Effector memory CD8-positive, alpha-beta T cell (primary cell): Measurements from ENCODE around the gene GTF2H4.
"Not testable (repeated sequence)": the region's sequence is repeated elsewhere in the genome, so short reads cannot be mapped to it uniquely, and the experiment has no call there.

Source experiments
- ATAC-seq: fragments of 150-1000 bp; cut with Tn5 transposase; replicated peaks from 2 replicates; pipeline ENCODE4 v1.10.0; 2021; ENCODE audit warnings: mild to moderate bottlenecking, moderate library complexity
- DNase-seq, 3 experiments: peaks; one replicate each; pipeline ENCODE4 v3.0.0; 2021
- H3K27ac Mint-ChIP-seq, 2 donors: one replicate each; pipeline ENCODE4 v1.8.0; 2022; ENCODE audit warnings: mild to moderate bottlenecking in 2 of 2, mixed read lengths in 2 of 2, moderate library complexity in 2 of 2
- H3K27me3 Mint-ChIP-seq, 2 donors: one replicate each; pipeline ENCODE4 v1.8.0; 2022; ENCODE audit warnings: mixed read lengths in 2 of 2
- H3K36me3 Mint-ChIP-seq: one replicate; pipeline ENCODE4 v1.8.0; 2022; ENCODE audit warnings: mild to moderate bottlenecking, moderate library complexity, mixed read lengths; ENCODE audit not compliant: insufficient read depth
- H3K4me1 Mint-ChIP-seq, 2 donors: one replicate each; pipeline ENCODE4 v1.8.0; 2022; ENCODE audit warnings: low read depth in 2 of 2, mixed read lengths in 2 of 2
- H3K4me3 Mint-ChIP-seq, 2 donors: one replicate each; pipeline ENCODE4 v1.8.0; 2022; ENCODE audit warnings: mild to moderate bottlenecking in 2 of 2, mixed read lengths in 2 of 2, moderate library complexity in 2 of 2
- H3K9me3 Mint-ChIP-seq, 2 donors: one replicate each; pipeline ENCODE4 v1.8.0; 2022; ENCODE audit warnings: mixed read lengths in 2 of 2

The GTF2H4 gene

GRCh38 chr6:30910473-30910872 is 2.5 kb downstream of the GTF2H4 start:
- not testable (repeated sequence) for H3K4me3 Mint-ChIP-seq

GRCh38 chr6:30912746-30913520 is 4.9 kb downstream of the GTF2H4 start:
- peaks cover 34% of the 10 kb centered on the region in 2 donors for H3K4me1 Mint-ChIP-seq
- ATAC-seq = no peak
- H3K27ac Mint-ChIP-seq = no peak overlapping the region
- no peaks in the 10 kb centered on the region for H3K9me3 Mint-ChIP-seq
- H3K36me3 Mint-ChIP-seq = peaks cover 12% of the 10 kb centered on the region
- no peaks in the 10 kb centered on the region for H3K27me3 Mint-ChIP-seq
- no peak for DNase-seq
- H3K4me3 Mint-ChIP-seq = peak overlapping the region; percentile 77 to 84

More at GRCh38 chr6:30910473-30910872, 2.5 kb downstream of the GTF2H4 start:
- not testable (repeated sequence) for H3K36me3 Mint-ChIP-seq, H3K9me3 Mint-ChIP-seq, H3K27ac Mint-ChIP-seq, DNase-seq, H3K27me3 Mint-ChIP-seq, ATAC-seq
- peaks cover 34 to 37% of the 10 kb centered on the region in 2 donors for H3K4me1 Mint-ChIP-seq

GRCh38 chr6:30913721-30914075 is 5.7 kb downstream of the GTF2H4 start:
- H3K9me3 Mint-ChIP-seq = no peaks in the 10 kb centered on the region
- H3K27ac Mint-ChIP-seq = peak overlapping the region; percentile 70 to 83
- H3K27me3 Mint-ChIP-seq = no peaks in the 10 kb centered on the region
- ATAC-seq (no peak), DNase-seq (peak in 1 of 3 experiments; percentile 8)
- peaks cover 26% of the 10 kb centered on the region in 2 donors for H3K4me1 Mint-ChIP-seq
- peak overlapping the region; percentile 77 to 84 for H3K4me3 Mint-ChIP-seq
- H3K36me3 Mint-ChIP-seq = peaks cover 16% of the 10 kb centered on the region

GRCh38 chr6:30914076-30914853 is 6.3 kb downstream of the GTF2H4 start, which contains the start of gene VARS2:
Gene VARS2, plus strand, starts transcription at chr6:30914238. Its CDS starts 599 bp downstream, at chr6:30914837.
- Mint-ChIP-seq H3K4me3 (peak within 1 kb of the TSS; percentile 77 to 84), H3K9me3 (no peaks in the 10 kb centered on the region), H3K4me1 (peaks cover 20 to 22% of the 10 kb centered on the region in 2 donors), H3K27ac (peak within 1 kb of the TSS; percentile 70 to 83), H3K27me3 (no peaks in the 10 kb centered on the region), H3K36me3 (peaks cover 16% of the 10 kb centered on the region)
- DNase-seq = peak; percentile 76 to 85 (median 83)
- peak; percentile 96 for ATAC-seq

GRCh38 chr6:30914854-30915590 is 7.0 kb downstream of the GTF2H4 start:
- Mint-ChIP-seq H3K36me3 (peaks cover 19% of the 10 kb centered on the region), H3K27me3 (no peaks in the 10 kb centered on the region), H3K4me1 (peaks cover 16 to 22% of the 10 kb centered on the region in 2 donors), H3K4me3 (peak overlapping the region; percentile 77 to 84), H3K27ac (peak overlapping the region; percentile 70 to 83), H3K9me3 (no peaks in the 10 kb centered on the region)
- DNase-seq = no peak
- no peak for ATAC-seq

- Mint-ChIP-seq H3K36me3 (peaks cover 19% of the 10 kb centered on the region), H3K4me1 (peaks cover 16 to 22% of the 10 kb centered on the region in 2 donors)
- DNase-seq = peak in 1 of 3 experiments; percentile 18
These were observed 7.6 kb downstream of the GTF2H4 start for GRCh38 chr6:30915591-30915946.

GRCh38 chr6:30917041-30917440 is 9.0 kb downstream of the GTF2H4 start:
- ATAC-seq = no peak
- H3K27me3 Mint-ChIP-seq = no peaks in the 10 kb centered on the region
- no peaks in the 10 kb centered on the region for H3K9me3 Mint-ChIP-seq
- no peak for DNase-seq
- peaks cover 16% of the 10 kb centered on the region for H3K36me3 Mint-ChIP-seq
- no peak overlapping the region for H3K4me3 Mint-ChIP-seq
- H3K4me1 Mint-ChIP-seq = peaks cover 16 to 20% of the 10 kb centered on the region in 2 donors
- peak overlapping the region in 1 of 2 donors; percentile 3 for H3K27ac Mint-ChIP-seq

More at GRCh38 chr6:30915591-30915946, 7.6 kb downstream of the GTF2H4 start:
- Mint-ChIP-seq H3K27me3 (no peaks in the 10 kb centered on the region), H3K27ac (peak overlapping the region in 1 of 2 donors; percentile 36), H3K9me3 (no peaks in the 10 kb centered on the region), H3K4me3 (peak overlapping the region; percentile 77 to 84)
- no peak for ATAC-seq

GRCh38 chr6:30917487-30917886 is 9.5 kb downstream of the GTF2H4 start:
- Mint-ChIP-seq H3K4me3 (no peak overlapping the region), H3K27ac (no peak overlapping the region), H3K9me3 (no peaks in the 10 kb centered on the region), H3K36me3 (peaks cover 13% of the 10 kb centered on the region), H3K27me3 (no peaks in the 10 kb centered on the region), H3K4me1 (peaks cover 16 to 20% of the 10 kb centered on the region in 2 donors)
- no peak for DNase-seq
- ATAC-seq = no peak

- H3K4me3 Mint-ChIP-seq = no peak overlapping the region
- H3K9me3 Mint-ChIP-seq = no peaks in the 10 kb centered on the region
- DNase-seq = no peak
- H3K27me3 Mint-ChIP-seq = no peaks in the 10 kb centered on the region
- no peak overlapping the region for H3K27ac Mint-ChIP-seq
- peaks cover 13 to 16% of the 10 kb centered on the region in 2 donors for H3K4me1 Mint-ChIP-seq
- ATAC-seq = no peak
- peaks cover 22% of the 10 kb centered on the region for H3K36me3 Mint-ChIP-seq
These were observed 10.7 kb downstream of the GTF2H4 start for GRCh38 chr6:30918670-30919069.

- Mint-ChIP-seq H3K27me3 (no peaks in the 10 kb centered on the region), H3K36me3 (peaks cover 38% of the 10 kb centered on the region), H3K4me3 (no peak overlapping the region), H3K9me3 (no peaks in the 10 kb centered on the region), H3K4me1 (no peaks in the 10 kb centered on the region), H3K27ac (peak overlapping the region in 1 of 2 donors; percentile 10)
- ATAC-seq (no peak), DNase-seq (no peak)
These were observed 14.4 kb downstream of the GTF2H4 start for GRCh38 chr6:30922447-30922852.

- H3K9me3 Mint-ChIP-seq, H3K27ac Mint-ChIP-seq, H3K4me3 Mint-ChIP-seq, H3K4me1 Mint-ChIP-seq, ATAC-seq, H3K27me3 Mint-ChIP-seq, DNase-seq: not testable (repeated sequence)
- peaks cover 29% of the 10 kb centered on the region for H3K36me3 Mint-ChIP-seq
These were observed 16.1 kb downstream of the GTF2H4 start for GRCh38 chr6:30924040-30924627.

- Mint-ChIP-seq H3K36me3 (peaks cover 26% of the 10 kb centered on the region), H3K27ac (no peak overlapping the region), H3K27me3 (no peaks in the 10 kb centered on the region), H3K9me3 (peaks cover 3 to 7% of the 10 kb centered on the region in 2 donors), H3K4me3 (no peak overlapping the region), H3K4me1 (no peaks in the 10 kb centered on the region)
- no peak for ATAC-seq
- no peak for DNase-seq
These were observed 18.6 kb downstream of the GTF2H4 start for GRCh38 chr6:30926644-30927043.

GRCh38 chr6:30927080-30927479 is 19.1 kb downstream of the GTF2H4 start:
- not testable (repeated sequence) for ATAC-seq, H3K27ac Mint-ChIP-seq, H3K4me3 Mint-ChIP-seq, H3K4me1 Mint-ChIP-seq, DNase-seq, H3K27me3 Mint-ChIP-seq, H3K9me3 Mint-ChIP-seq
- H3K36me3 Mint-ChIP-seq = peaks cover 26% of the 10 kb centered on the region
